Measurements from ENCODE around the gene CCR6. TPM values are rescaled to one million over a fixed set of nuclear protein-coding genes. Genes with fewer than 3 reads are reported as not detected.

The CCR6 gene
- total and polyA plus RNA-seq, 10 of the 15 experiments (the other 5 are each of a cell fraction or from before 2014, with no cell fraction given) = 2.2 to 7.6 (median 6.7) TPM

DNA sequence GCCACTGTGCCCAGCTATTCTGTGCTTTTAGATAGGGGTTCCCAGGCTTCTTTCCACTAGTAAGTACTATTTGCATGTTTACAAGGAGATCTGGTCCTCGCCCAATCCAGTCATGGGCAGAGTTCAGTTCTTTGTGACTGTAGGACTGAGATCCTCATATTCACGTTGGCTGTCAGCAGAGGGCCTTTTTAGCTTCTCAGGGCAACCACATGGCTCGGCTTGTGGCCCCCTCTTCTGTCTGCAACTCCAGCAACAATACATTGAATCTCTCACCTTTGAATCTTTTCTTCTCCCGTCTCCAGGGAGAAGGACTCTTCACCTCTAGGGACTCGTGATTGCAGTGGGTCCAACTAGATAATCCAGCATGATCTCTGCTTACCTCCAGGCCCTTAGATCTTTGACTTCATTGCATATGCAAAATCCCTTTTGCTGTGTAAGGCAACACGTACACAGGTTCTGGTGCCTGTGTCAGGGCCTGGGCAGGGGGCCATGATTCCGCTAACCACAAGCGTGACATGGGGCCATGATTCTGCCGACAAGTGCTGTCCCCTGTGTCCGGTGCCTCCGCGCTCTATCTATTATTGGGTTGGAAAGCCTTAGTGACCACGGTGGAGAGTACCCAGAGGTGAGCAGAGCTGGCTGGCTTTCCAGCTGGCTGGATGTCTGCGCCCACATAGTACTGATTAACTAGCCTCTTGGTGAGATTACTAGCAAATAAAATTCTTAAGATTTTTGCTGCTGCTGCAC, 5.1 kb downstream of the CCR6 start (continued):
- TF ChIP-seq, protein P1, sequence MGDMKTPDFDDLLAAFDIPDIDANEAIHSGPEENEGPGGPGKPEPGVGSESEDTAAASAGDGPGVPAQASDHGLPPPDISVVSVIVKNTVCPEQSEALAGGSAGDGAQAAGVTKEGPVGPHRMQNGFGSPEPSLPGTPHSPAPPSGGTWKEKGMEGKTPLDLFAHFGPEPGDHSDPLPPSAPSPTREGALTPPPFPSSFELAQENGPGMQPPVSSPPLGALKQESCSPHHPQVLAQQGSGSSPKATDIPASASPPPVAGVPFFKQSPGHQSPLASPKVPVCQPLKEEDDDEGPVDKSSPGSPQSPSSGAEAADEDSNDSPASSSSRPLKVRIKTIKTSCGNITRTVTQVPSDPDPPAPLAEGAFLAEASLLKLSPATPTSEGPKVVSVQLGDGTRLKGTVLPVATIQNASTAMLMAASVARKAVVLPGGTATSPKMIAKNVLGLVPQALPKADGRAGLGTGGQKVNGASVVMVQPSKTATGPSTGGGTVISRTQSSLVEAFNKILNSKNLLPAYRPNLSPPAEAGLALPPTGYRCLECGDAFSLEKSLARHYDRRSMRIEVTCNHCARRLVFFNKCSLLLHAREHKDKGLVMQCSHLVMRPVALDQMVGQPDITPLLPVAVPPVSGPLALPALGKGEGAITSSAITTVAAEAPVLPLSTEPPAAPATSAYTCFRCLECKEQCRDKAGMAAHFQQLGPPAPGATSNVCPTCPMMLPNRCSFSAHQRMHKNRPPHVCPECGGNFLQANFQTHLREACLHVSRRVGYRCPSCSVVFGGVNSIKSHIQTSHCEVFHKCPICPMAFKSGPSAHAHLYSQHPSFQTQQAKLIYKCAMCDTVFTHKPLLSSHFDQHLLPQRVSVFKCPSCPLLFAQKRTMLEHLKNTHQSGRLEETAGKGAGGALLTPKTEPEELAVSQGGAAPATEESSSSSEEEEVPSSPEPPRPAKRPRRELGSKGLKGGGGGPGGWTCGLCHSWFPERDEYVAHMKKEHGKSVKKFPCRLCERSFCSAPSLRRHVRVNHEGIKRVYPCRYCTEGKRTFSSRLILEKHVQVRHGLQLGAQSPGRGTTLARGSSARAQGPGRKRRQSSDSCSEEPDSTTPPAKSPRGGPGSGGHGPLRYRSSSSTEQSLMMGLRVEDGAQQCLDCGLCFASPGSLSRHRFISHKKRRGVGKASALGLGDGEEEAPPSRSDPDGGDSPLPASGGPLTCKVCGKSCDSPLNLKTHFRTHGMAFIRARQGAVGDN (IDR thresholded peaks at IDR 0.05) = peak; percentile 75
- TF ChIP-seq RUNX3 (IDR thresholded peaks at IDR 0.05; ENCODE audit: low read length) = no peak
- TF ChIP-seq POU2F2 (IDR thresholded peaks at IDR 0.05; ENCODE audit: borderline replicate concordance, low read depth, low read length) = peak; percentile 71; the same call in 1 of the 3 replicates
- TF ChIP-seq, protein P2, sequence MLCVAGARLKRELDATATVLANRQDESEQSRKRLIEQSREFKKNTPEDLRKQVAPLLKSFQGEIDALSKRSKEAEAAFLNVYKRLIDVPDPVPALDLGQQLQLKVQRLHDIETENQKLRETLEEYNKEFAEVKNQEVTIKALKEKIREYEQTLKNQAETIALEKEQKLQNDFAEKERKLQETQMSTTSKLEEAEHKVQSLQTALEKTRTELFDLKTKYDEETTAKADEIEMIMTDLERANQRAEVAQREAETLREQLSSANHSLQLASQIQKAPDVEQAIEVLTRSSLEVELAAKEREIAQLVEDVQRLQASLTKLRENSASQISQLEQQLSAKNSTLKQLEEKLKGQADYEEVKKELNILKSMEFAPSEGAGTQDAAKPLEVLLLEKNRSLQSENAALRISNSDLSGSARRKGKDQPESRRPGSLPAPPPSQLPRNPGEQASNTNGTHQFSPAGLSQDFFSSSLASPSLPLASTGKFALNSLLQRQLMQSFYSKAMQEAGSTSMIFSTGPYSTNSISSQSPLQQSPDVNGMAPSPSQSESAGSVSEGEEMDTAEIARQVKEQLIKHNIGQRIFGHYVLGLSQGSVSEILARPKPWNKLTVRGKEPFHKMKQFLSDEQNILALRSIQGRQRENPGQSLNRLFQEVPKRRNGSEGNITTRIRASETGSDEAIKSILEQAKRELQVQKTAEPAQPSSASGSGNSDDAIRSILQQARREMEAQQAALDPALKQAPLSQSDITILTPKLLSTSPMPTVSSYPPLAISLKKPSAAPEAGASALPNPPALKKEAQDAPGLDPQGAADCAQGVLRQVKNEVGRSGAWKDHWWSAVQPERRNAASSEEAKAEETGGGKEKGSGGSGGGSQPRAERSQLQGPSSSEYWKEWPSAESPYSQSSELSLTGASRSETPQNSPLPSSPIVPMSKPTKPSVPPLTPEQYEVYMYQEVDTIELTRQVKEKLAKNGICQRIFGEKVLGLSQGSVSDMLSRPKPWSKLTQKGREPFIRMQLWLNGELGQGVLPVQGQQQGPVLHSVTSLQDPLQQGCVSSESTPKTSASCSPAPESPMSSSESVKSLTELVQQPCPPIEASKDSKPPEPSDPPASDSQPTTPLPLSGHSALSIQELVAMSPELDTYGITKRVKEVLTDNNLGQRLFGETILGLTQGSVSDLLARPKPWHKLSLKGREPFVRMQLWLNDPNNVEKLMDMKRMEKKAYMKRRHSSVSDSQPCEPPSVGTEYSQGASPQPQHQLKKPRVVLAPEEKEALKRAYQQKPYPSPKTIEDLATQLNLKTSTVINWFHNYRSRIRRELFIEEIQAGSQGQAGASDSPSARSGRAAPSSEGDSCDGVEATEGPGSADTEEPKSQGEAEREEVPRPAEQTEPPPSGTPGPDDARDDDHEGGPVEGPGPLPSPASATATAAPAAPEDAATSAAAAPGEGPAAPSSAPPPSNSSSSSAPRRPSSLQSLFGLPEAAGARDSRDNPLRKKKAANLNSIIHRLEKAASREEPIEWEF (IDR thresholded peaks at IDR 0.05; ENCODE audit: insufficient replicate concordance, low read depth, low read length) = no peak
- TF ChIP-seq BHLHE40 (IDR thresholded peaks at IDR 0.05; ENCODE audit: borderline replicate concordance in 1 of 2, low read depth in 2 of 2, low read length in 1 of 2) = peak in 1 of 2 experiments; percentile 60; a peak in 2 of 4 replicates
- TF ChIP-seq CEBPB (IDR thresholded peaks at IDR 0.05; ENCODE audit: borderline replicate concordance in 1 of 2, low read depth in 2 of 2, low read length in 2 of 2) = no peak
- TF ChIP-seq PML (IDR thresholded peaks at IDR 0.05; ENCODE audit: low read length) = no peak
- TF ChIP-seq NRF1 (conservative IDR thresholded peaks at IDR 0.05; ENCODE audit: low read depth, low read length) = no peak
- no peak for TF ChIP-seq EP300 (IDR thresholded peaks at IDR 0.05; ENCODE audit: borderline replicate concordance in 1 of 2, control insufficient read depth in 1 of 2, low read depth in 2 of 2, low read length in 2 of 2)
- TF ChIP-seq RAD51 (IDR thresholded peaks at IDR 0.05) = no peak
- TF ChIP-seq LARP7 (IDR thresholded peaks at IDR 0.05) = peak; percentile 26; the same call in 1 of the 2 replicates
- TF ChIP-seq PAX5 (IDR thresholded peaks at IDR 0.05; ENCODE audit: borderline replicate concordance, low read depth, low read length) = peak; percentile 21; the same call in 1 of the 2 replicates
- no peak for TF ChIP-seq MEF2A (IDR thresholded peaks at IDR 0.05; ENCODE audit: insufficient read depth, low read depth, low read length)
- TF ChIP-seq DPF2 (IDR thresholded peaks at IDR 0.05) = no peak
- no peak for TF ChIP-seq SREBF1 (IDR thresholded peaks at IDR 0.05; ENCODE audit: low read length)
- TF ChIP-seq SPI1 (IDR thresholded peaks at IDR 0.05; ENCODE audit: borderline replicate concordance, insufficient read depth, low read depth, low read length) = no peak
- TF ChIP-seq, protein P3, sequence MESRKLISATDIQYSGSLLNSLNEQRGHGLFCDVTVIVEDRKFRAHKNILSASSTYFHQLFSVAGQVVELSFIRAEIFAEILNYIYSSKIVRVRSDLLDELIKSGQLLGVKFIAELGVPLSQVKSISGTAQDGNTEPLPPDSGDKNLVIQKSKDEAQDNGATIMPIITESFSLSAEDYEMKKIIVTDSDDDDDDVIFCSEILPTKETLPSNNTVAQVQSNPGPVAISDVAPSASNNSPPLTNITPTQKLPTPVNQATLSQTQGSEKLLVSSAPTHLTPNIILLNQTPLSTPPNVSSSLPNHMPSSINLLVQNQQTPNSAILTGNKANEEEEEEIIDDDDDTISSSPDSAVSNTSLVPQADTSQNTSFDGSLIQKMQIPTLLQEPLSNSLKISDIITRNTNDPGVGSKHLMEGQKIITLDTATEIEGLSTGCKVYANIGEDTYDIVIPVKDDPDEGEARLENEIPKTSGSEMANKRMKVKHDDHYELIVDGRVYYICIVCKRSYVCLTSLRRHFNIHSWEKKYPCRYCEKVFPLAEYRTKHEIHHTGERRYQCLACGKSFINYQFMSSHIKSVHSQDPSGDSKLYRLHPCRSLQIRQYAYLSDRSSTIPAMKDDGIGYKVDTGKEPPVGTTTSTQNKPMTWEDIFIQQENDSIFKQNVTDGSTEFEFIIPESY (IDR thresholded peaks at IDR 0.05) = no peak
- TF ChIP-seq NR2F1 (conservative IDR thresholded peaks at IDR 0.05) = peak; percentile 56; the same call in 1 of the 2 replicates
- TF ChIP-seq CREB1 (IDR thresholded peaks at IDR 0.05; ENCODE audit: low read depth) = no peak

All from GM12878 (cell line).